ENCODE measurements around the gene IKZF1.

Gene IKZF1

DNA sequence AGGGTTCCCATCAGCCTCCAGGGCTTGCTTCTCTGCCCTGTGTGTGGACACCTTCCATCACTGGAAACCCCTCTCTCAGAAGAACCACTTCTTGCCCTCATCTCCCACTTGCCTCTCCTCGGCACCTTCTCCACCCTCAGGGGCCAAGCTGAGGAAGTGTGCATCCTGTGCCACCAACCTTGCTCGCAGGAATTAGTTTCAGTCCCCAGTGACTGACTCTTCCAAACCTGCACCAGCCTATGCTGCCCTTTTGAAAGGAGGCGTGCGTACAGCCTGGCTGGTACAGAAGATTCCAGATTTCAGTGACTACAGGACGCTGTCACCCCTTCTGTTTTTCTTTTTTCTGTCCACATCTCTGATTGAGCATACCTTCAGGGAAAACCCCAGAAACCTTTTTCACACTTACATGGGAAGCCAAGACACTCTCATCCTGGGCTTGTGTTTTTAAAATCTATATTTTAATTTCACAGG, 67.1 kb downstream of the IKZF1 start:
- no peak for DNase-seq (ENCODE audit: low spot score)
- TF ChIP-seq, protein P1, sequence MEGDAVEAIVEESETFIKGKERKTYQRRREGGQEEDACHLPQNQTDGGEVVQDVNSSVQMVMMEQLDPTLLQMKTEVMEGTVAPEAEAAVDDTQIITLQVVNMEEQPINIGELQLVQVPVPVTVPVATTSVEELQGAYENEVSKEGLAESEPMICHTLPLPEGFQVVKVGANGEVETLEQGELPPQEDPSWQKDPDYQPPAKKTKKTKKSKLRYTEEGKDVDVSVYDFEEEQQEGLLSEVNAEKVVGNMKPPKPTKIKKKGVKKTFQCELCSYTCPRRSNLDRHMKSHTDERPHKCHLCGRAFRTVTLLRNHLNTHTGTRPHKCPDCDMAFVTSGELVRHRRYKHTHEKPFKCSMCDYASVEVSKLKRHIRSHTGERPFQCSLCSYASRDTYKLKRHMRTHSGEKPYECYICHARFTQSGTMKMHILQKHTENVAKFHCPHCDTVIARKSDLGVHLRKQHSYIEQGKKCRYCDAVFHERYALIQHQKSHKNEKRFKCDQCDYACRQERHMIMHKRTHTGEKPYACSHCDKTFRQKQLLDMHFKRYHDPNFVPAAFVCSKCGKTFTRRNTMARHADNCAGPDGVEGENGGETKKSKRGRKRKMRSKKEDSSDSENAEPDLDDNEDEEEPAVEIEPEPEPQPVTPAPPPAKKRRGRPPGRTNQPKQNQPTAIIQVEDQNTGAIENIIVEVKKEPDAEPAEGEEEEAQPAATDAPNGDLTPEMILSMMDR (IDR thresholded peaks at IDR 0.05; ENCODE audit: extremely low read depth, missing control alignments): no peak

DNA sequence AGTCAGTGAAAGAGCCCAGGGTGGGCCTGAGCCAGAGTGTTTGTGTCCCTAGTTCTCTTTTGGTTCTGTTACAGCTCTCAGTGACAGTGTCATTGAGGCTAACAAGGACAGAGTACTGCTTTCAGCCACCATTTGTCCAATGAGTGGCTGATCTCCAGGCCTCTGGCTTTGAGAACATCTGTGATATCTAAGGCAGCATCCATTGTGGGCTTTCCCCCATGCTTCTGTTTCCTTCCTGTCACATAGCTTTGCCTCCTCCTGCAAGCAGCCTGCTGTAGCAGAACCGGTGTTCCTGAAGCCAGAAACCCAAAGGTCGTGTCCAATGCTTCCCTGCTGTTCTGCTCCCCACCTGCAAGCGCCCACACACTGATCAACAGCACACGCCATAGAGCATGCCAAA, 68.4 kb downstream of the IKZF1 start:
- TF ChIP-seq, protein P1 (IDR thresholded peaks at IDR 0.05; ENCODE audit: extremely low read depth, missing control alignments): no peak
- no peak for DNase-seq (ENCODE audit: low spot score)

GRCh38 chr7:50376056-50376820, 71.7 kb downstream of the IKZF1 start:
- no peak for DNase-seq (ENCODE audit: low spot score)
- TF ChIP-seq, protein P1 (IDR thresholded peaks at IDR 0.05; ENCODE audit: extremely low read depth, missing control alignments): no peak

- DNase-seq (ENCODE audit: low spot score): no peak
- TF ChIP-seq, protein P1 (IDR thresholded peaks at IDR 0.05; ENCODE audit: extremely low read depth, missing control alignments): no peak
These were observed 72.8 kb downstream of the IKZF1 start for GRCh38 chr7:50377356-50377755.

DNA sequence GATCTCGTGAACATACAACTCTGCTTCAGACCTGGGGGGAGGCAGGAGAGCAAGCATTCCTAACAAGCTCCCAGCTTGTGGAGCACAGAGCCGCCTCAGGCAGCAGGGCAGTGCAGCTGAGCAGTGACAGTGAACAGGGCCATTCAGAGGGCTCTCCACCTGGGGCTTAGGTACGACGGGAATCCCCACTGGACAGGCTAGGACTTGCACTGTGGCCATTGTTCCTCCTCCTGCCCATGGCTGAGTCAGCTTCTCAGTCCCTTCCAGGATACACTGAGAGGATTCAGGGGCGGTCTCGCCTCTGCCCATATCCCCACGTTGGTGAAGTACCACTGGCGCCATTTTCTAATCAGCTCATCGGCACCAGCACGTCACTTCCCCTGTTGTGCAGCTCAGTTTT, 74.6 kb downstream of the IKZF1 start:
- no peak for DNase-seq (ENCODE audit: low spot score)
- TF ChIP-seq, protein P1 (IDR thresholded peaks at IDR 0.05; ENCODE audit: extremely low read depth, missing control alignments): no peak

GRCh38 chr7:50379539-50379938, 75.0 kb downstream of the IKZF1 start:
- TF ChIP-seq, protein P1 (IDR thresholded peaks at IDR 0.05; ENCODE audit: extremely low read depth, missing control alignments): no peak
- no peak for DNase-seq (ENCODE audit: low spot score)

GRCh38 chr7:50382455-50382854, 77.9 kb downstream of the IKZF1 start:
- TF ChIP-seq, protein P1 (IDR thresholded peaks at IDR 0.05; ENCODE audit: extremely low read depth, missing control alignments): no peak
- DNase-seq (ENCODE audit: low spot score): no peak

All from GM20000 (cell line).